Testis (tissue), 2 donors: ENCODE measurements around the gene DGKD.

Source experiments
- POLR2A ChIP-seq: fragments of 450-650 bp; IDR thresholded peaks from one replicate; pipeline ENCODE4 v1.6.1; 2017; ENCODE audit warnings: antibody characterized with exemption, mild to moderate bottlenecking, moderate library complexity
- TF ChIP-seq, protein P1 (sequence below), 3 experiments: fragments of 450-650 bp in 2 of 3; fragments of 200-600 bp in 1 of 3; sonication (generic) in 1 of 3; IDR thresholded peaks; one replicate each; pipeline ENCODE4 v1.5.1; 2016 to 2019; ENCODE audit warnings: antibody characterized with exemption in 3 of 3, mild to moderate bottlenecking in 2 of 3, moderate library complexity in 1 of 3

DNA sequence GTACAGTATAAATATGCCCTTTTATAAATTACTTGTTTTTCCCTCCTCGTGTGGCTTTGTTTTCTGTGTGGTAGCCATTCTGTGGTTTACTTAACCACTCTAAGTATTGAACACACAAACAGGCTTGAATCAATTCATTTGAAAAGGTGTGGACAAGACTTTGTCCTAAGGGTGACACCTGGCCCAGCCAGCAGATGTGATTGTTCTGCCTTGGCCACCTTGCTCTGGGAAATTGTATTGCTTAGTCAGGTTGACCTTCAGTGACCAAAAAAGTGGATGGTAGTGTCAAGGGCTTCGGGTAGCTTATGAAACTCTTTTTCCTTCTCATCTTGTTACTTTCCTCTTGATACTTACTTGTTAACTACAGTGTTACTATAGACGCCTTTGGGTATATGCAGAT, 61.9 kb downstream of the DGKD start:
- TF ChIP-seq, protein P1, sequence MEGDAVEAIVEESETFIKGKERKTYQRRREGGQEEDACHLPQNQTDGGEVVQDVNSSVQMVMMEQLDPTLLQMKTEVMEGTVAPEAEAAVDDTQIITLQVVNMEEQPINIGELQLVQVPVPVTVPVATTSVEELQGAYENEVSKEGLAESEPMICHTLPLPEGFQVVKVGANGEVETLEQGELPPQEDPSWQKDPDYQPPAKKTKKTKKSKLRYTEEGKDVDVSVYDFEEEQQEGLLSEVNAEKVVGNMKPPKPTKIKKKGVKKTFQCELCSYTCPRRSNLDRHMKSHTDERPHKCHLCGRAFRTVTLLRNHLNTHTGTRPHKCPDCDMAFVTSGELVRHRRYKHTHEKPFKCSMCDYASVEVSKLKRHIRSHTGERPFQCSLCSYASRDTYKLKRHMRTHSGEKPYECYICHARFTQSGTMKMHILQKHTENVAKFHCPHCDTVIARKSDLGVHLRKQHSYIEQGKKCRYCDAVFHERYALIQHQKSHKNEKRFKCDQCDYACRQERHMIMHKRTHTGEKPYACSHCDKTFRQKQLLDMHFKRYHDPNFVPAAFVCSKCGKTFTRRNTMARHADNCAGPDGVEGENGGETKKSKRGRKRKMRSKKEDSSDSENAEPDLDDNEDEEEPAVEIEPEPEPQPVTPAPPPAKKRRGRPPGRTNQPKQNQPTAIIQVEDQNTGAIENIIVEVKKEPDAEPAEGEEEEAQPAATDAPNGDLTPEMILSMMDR (IDR thresholded peaks at IDR 0.05) = no peak
- no peak for TF ChIP-seq POLR2A
